GM19455 (cell line): Measurements from ENCODE around the gene PIRT.

ENCODE experiments used
- ATAC-seq: cut with Tn5 transposase; IDR thresholded peaks from one replicate; pipeline ENCODE4 v1.9.1; 2021; ENCODE audit not compliant: unreplicated experiment

The PIRT gene

DNA sequence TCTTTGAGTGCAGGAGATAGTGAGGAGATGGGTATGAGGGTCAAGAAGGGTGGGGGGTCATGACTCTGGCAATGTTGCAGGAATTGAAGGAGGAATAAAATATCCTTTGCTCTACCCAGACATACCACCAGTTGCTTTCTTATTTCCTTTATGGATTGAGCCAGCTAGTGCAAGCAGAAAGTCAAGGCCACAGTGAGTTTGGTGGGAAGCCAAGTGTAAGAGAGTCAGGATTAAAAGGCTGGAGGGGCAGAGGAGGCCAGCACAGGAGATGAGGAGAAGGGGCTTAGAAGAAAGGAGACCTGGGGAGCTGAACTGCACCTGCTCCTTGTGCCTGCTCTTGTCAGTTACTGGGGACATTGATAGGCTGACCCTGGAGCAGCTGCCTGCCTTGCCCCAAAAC is 16.1 kb downstream of the PIRT start:
- no peak for ATAC-seq

- ATAC-seq = no peak
These were observed 16.8 kb downstream of the PIRT start for GRCh38 chr17:10821054-10821453.

- no peak for ATAC-seq
These were observed 22.6 kb downstream of the PIRT start for GRCh38 chr17:10815319-10815718.

GRCh38 chr17:10814075-10814474 is 23.8 kb downstream of the PIRT start:
- no peak for ATAC-seq

GRCh38 chr17:10812674-10813073 is 25.2 kb downstream of the PIRT start:
- ATAC-seq = no peak

DNA sequence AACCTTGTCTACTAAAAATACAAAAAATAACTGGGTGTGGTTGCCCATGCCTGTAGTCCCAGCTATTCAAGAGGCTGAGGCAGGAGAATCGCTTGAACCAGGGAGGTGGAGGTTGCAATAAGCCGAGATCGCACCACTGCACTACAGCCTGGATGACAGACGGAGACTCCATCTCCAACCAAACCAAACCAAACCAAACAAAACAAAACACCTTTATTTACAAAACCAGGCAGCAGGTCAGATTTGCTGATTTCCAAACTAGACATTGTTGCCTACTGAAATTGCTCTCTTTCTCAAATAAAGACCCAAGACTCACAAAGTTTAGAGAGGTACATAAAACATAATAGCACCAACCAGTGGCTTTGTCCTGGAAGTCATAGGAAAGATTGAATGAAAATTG is 28.3 kb downstream of the PIRT start:
- no peak for ATAC-seq

- ATAC-seq = no peak
These were observed 30.2 kb downstream of the PIRT start for GRCh38 chr17:10807704-10808128.

- ATAC-seq = no peak
These were observed 31.2 kb downstream of the PIRT start for GRCh38 chr17:10806545-10807262.

GRCh38 chr17:10805911-10806310 is 32.0 kb downstream of the PIRT start:
- ATAC-seq = no peak

DNA sequence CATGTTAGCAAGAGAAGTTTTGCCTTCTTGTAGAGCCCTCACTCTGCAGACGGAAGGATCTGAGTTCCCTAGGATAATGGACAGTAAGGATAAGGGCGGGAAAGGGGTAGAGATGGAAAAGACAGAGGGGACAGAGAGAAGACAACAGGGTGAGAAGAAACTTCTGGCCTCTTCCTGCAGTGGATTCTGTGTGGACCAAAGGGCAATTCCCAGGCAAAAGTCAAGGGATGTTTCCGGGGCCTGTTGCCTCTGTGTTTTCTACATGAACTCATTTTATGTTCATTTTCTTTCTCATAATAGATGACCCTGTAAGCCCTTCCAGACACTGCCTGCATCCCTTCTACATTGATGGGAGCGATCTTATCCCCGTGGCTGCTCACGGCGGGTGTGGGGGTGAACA is 33.3 kb downstream of the PIRT start:
- ATAC-seq = no peak

DNA sequence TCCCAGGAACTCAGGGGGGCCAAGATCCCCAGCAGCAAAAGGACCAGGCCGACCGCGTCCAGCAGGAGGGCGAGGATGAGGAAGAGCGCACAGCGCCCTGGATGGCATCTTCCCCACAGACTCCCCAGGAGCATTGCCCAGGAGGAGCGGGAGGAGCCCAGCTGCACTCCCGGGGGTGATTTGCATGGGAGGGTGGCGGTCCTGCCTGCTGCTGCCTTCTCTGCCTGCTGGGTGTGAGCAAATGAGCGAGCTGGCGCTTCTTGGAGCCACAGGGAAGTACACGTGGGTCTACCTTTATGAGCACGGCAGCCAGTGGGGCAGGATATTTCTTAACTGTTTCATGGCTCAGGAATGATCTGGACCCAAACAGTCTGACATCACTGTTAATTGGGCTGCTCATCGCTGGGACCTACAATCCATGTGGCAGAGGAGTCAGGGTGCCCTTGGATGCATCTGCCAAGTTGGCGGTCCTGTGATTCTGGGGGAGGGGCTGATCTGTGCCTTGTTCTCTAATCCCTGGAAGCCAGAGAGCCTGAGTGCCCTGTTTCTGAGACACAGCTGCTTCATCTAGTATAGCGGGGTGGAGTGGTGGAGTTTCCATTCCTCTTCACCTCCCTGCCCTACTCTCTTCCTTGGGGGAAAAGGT is 33.9 kb downstream of the PIRT start, which contains the start of gene TMEM238L:
Gene TMEM238L, minus strand, starts transcription at position 270 of the 646 bp plus-strand sequence. Its CDS starts 136 bp downstream, at position 134.
- ATAC-seq = no peak

DNA sequence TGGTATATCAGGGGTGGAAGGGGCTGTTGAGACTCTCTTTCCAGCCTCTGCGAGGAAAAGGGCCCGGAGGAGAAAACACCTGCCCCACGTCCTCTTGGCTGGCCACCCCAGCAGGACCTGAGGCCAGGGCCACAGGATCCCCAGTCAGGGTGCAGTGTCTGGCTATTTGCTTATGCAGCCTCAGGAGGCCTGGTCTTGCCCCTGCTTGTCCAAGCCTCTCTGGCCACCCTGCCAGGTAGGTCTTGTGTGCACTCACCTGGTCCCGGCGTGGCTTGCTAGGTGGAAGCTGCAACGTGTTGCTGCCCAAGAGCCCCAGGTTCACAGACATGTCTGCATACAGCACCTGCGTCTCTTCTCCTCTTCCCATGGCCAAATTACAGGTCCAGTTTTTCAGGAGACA is 34.5 kb downstream of the PIRT start:
- ATAC-seq = no peak

DNA sequence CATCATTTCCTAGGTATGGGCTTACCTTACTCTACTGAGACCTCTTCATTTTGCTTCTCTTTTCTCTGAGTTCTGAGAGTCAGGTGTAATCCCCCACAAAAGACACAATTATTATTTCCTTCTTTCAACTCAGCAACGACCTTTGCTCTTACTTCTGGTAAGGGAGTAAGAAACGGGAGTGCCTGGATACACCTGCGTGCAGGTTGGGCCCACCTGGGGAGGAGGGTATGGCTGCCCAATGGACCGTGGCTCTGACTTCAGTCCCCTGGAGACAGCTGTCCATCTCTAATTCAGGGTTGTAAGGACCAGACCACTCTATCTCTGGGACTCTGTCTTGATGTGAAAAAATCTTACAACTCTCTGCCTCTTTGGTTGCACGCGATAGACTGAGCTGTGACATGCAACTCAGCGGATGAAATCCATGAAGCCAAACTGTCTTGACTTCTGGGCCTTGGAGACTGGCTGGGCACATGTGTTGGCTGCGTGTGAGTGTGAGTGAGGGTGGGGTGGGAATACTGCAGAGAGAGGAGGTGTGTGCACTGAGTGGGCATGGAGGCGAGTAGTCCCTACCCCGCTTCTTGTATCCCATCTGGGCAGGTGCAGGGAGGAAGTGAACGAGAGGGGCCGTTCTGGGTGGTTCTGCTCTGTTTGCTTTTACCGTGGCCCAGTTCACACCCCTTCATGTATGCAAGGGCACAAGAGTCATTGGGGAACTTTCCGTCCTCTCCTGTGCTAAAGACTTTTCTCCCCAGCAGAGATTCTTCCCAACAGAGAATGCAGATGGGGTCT is 35.2 kb downstream of the PIRT start:
- ATAC-seq = no peak

DNA sequence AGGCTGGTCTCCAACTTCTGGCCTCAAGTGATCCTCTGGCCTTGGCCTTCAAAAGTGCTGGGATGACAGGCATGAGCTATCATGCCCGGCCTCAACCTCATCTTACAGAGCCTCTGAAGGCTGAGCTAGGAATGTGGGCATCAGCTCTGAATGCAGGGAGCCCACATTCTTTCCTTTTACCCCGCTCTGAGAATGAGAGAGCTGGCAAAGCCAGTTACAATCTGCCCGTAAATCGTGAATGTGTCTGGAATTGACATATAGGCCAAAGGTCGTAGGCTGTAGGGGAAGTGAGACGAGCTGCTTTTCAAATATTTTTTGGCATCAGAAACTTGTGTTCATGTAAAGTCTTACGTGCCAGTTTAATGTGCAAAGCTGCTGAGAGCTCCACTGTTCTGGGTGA is 38.5 kb downstream of the PIRT start:
- ATAC-seq = no peak

- no peak for ATAC-seq
These were observed 39.0 kb downstream of the PIRT start for GRCh38 chr17:10798910-10799309.

- no peak for ATAC-seq
These were observed 39.5 kb downstream of the PIRT start for GRCh38 chr17:10798332-10798749.

DNA sequence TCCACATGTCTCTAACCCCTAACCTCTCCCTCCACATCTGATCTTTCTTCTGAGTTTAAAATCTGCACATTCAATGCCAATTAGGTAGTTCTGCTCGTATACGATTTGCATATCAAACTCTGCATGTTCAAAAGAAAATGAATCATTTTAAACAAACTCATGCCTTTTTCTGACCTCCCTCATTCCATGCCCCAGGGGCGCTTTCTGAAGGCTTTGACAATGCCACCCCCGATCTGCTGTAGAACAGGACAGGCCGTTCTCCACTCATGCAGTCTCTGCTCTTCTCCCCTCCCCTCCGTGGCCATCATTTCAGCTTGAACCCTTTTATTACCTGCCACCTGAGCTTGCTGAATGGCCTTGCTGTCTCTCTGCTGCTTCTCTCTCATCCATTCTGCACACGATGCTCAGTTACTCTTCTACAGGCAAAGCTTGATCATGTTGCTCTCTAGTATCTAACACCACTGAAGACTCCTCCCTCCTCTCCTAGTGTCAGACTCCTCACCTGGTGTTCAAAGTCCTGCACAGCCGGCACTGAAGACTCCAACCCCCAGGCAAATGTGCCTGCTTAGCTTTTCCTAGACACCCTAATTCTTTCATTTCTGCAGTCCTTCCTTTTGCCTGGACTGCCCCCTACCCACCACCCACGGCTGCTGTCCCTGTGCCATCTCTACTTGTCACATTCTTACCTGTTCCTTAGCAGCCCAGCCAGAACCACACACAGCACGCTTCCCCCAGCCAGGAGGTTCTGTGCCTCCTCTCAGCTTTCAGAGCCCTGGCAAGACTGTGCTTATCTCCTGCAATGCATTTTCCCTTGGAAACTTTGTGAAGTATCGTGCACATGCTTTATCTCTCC is 40.2 kb downstream of the PIRT start:
- no peak for ATAC-seq

DNA sequence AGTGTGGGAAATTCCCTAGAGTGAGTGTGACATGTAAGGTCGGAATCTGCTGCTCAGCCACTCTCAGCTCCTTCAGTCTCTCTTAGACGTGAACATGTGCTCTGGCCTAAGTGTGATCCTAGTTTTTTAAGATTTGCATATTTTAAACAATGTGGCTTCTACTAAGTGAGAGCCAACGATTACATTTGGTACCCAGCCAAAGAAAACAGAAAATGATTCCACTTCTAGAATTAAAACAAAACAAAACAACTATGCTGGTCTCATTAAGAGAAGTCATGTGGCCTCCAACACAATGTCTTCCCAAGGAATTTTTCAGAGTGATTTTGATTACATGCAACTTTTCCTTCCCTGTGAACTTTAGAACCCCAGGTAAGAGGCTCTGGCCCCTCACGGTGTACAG is 44.1 kb downstream of the PIRT start:
- ATAC-seq = no peak

- no peak for ATAC-seq
These were observed 44.6 kb downstream of the PIRT start for GRCh38 chr17:10793256-10793655.

DNA sequence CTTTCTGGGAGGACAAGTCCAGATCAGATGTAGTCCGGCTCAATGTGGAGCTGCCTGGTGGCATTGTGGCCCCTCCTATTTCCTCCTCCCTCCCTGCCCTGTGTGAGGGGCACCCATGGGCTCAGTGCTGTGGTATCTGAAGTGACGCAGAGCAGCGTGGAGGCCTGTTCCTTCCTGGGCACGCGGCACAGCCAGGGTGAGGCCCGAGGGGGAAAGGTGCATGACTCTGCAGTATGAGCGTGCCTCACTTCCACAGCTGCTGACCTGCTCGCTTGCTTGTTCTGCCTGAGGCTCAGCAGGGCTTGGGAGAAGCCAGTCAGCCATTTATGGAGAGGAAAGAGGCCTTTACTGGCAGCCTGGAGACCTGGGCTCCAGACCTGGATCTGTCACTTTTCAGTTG is 45.7 kb downstream of the PIRT start:
- no peak for ATAC-seq
